ENCODE measurements around the gene VPS13D.
A peak's percentile ranks its signal among the peaks of the same experiment; 100 is the strongest.

VPS13D gene

DNA sequence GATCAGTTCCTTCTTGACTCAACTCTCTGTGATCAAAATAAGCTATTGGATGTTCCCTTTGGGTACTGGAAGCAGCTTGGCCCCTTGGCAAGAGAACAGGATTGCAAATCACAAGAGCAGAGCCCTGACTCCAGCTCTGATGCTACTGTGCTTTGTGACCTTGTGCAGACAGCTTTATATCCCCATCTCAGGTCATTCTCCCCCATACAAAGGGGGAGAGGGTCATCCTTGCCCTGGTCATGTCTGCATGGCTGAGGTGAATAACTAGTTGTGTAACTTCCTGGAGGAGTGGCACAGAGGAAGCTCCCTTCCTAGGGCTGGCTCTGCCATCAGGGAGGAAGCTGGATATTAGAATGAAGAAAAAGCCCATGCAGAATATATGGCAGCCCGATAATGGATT, 245.3 kb downstream of the VPS13D start:
- DNase-seq = no peak

DNA sequence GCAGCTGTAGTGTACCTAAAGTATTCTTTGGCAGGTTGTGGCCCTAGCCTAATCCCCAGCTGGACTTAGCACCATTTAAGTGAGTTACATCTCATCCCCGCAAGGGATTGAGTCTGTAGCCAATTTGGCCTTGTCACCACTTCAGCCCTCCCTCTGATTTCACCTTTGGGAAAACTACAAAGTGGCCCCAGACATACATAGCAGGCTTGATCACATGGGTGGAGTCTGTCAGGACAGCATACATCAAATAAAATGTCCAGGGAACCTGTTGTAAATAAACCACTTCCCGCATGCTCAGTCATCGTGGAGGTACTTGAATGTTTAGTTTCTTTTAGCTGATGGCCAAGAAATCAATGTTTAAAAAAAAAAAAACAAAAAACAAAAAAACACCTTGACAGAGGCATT, 245.7 kb downstream of the VPS13D start:
- no peak for DNase-seq

DNA sequence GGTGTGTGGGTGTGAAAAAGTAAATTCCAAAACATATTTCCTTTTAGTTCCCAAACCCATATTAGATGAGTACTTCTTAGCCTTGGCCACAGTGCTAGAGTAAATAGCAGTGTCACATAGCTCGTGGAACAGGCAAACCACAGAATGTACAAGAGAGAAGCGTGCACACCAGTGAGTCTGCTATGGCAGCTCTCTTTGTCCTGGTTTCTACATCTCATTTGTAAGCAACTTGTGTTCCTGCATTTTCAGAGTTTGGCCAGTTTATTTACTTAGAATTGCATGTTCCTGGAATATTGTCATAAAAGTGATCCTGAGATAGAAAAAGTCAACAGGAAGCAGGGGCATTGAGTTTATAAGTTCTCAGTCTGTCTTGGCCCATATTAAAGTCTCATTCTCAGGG, 246.1 kb downstream of the VPS13D start:
- DNase-seq = no peak

DNA sequence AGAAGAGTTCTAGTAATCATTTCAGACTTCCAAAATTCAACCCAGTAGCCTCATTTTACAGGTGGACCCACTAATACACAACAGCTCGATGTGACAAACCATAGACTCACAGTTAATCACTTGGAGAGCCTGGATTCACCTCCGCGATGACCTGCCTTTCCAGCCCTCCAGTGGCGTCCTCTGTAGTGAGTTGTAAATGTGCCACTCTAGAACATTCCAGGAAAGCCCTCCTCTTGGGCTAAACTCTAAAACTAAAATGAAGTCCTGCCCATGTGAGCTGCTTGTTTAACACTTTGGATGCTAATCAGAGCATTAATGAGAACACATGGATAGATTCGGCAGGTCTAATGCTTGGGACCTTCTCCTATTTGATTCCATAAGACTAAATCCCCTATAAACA, 247.5 kb downstream of the VPS13D start:
- no peak for DNase-seq

DNA sequence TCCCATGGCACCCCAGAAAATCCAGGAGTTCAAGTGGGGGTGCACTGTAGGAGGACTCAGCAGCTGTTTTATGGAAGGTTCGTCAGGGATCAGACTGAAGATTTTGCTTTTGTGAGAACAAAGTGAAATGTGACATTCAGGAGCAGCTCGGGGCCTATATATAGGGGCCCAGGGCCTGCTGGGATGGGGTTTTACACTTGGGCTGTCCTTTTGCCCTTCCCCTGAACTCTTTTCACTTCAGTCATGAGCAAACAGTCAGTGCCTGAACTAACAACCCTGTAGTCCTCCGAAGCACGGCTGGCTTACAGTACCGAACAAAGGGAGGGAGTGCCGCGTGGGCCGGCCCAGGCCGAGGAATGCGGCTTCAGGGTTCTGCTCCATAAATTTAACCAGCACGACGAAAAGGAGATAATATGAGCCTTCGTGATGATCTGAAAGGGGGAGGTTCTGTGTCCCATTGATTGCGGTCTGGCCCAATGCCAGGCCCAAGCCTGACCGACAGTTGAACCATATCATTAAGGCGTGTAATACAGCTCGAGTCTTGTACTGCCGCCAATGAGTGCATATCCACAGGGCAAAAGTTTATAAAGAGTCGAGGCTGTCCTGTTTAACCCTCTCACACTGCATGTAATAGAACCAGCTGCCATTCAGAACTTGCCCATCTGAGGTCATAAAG, 248.2 kb downstream of the VPS13D start:
- no peak for DNase-seq

DNA sequence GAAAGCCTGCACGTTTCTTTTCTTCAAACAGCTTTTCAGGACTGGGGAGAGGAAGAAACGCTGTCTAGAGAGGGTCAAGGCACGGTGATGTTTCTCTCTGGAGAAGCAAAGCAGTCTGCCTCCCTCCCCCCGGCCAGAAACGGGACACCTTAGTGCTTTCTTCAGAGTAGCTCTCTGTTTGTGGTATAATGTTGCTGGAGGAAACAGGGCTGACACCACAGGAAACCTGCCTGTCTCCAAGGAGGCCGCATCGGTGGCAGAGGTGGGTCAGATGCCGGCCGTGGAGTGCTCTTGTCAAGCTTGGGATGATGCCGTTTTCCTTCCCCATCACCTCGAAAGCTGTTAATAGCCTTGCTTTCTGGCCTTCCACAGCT, 248.8 kb downstream of the VPS13D start:
- DNase-seq = peak in 1 of 2 donors; percentile 24

DNA sequence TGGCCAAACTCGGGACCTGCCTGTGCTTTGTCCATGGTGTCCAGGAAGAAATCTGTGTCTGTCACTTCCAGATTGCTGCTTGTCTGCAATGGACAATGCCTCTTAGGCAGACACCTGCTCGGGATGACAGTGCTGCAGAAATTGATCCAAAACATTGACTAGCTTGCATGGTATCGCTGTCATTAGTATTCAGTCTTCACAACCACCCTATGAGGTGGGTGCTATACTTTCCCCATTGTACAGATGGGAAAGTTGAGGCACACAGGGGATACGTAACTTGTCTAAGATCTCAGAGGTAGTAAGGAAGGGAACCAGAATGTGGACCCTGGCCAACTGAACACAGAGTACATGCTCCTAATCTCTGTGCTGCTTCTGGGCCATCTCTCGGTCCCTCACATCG, 249.5 kb downstream of the VPS13D start:
- no peak for DNase-seq

DNA sequence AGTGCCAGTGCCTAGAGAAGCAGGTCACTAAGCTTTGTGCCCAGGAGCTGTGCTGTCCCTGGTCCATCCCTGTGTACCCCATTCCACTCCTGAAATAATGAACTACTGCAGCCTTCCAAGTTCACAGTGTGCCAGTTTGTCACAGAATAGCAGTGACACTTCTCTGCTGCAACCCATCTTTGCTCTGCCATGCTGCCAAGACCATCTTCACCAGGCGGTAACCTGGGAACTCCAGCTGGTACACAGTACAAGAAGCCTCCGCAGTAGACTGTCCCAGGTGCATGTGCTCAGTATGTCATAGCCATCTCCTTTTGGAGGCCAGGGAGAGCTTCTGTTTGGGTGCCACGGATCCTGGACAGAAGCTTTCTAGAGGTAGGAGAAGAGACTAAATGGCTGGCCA, 250.2 kb downstream of the VPS13D start:
- DNase-seq = no peak

DNA sequence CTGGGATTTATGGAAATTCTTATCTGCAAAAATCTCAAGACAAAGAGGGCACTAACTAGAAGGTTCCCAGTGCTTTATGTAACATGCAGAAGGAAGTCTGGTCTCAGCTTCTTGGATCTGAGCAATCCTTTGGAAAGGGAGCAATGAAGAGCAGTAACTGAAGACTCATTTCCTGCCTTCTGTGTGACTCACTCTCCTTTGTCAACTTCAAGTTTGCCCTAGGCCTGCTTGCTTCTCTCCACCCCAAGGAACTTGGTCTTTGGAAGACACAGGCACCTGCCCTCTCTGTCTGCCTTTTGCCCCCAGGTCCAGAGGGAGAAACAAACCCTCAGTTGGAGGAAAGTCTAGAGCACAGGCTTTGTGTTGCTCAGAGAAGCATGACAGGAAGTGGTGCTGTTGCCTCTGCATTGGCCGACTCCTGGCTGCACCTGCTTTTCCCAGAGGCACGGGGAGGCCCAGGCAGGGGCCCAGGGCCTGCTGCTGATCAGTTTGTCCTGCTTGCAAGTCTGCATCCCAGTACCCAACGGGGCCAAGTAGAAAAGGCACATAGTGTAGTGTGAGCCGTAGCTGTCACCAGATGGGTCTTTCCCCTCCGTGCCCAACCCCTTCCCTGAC, 251.0 kb downstream of the VPS13D start:
- DNase-seq = peak; percentile 26 to 30

DNA sequence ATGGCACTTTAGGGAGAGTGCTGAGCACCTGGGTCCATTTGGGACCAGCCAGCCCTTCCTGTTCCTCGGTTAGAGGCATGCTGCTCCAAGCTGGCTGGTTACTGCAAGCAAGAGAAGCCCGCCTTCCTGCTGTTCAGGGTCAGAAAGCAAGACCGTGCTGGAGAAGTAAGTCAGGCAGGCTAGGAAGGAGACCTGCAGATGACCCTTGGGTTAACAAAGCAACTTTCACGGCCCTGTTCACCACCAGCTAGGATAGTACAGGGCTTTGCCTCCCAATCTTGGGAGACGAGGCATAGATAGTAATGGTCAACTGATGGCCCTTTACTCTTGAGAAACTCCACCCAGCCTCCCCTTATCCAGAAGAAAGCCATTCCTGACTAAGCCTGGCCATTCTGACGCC, 252.1 kb downstream of the VPS13D start:
- DNase-seq = no peak

DNA sequence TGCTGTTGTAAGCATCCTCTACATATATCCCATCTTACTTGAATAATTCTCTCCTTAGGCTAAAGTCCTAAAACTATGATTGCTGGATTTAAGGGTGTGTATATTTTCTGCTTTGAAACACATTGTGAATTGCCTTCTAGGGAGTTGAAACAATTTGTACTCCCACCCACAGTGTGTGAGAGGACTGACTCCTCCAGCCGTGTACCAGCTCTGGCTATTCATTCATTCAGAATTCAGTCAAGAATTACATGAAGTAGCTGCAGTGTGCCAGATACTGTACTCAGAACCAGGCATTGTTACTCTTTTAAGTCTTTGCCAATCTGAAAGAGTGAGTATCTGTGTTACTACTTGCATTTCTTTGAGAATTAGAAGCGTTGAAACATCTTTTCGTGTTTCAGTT, 253.2 kb downstream of the VPS13D start:
- DNase-seq = no peak

DNA sequence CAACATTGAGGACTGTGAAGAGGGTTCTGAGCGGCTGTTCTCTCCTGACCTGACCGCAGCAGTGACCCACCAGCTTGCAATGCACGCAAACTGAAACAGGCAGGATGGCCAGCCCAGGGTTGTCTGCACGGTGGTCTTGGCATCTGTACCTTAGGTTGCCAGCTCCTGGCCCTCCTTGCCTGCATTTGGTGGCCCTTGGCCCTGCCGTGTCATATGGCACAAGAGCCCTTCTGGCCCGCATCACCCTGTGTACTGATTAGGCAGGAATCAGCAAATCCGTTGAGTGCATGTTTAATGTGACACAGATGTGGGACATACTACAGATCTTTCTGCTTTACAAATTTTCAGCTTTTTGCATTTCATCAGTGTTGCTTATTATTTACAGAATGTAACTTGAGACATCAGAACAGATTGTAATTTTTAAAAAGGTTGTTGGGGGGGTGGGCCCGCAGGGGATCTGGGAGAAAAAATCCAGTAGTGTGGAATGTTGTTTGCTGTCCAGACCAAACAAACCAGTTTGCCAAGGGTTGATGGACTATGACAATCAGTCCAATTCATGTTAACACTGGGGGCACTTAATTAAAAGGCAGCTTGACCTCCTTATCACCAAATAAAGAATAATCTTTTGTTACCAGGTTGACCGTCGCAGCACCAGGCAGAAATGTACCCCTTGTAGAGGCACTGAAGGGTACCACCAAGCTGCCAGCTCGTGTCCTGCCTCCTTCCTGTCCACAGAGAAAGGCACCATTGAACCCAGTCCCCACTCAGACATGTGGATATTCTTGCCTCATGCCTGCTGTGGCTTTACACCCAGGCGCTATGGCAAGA, 255.6 kb downstream of the VPS13D start:
- DNase-seq = no peak

DNA sequence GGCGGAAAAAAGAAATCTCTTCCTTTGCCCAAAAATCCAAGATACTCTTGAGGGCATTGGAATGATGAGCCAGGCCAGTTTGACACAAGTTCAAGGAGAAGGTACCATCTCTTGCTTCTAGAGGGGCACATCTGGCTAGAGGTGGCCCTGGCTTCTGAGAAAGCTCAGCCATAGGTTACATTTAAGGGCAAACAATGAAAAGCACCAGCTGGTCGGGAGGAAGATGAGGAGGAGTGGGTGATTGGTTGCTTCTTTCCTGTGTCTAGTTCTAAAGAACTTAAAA, 256.2 kb downstream of the VPS13D start:
- DNase-seq = no peak

DNA sequence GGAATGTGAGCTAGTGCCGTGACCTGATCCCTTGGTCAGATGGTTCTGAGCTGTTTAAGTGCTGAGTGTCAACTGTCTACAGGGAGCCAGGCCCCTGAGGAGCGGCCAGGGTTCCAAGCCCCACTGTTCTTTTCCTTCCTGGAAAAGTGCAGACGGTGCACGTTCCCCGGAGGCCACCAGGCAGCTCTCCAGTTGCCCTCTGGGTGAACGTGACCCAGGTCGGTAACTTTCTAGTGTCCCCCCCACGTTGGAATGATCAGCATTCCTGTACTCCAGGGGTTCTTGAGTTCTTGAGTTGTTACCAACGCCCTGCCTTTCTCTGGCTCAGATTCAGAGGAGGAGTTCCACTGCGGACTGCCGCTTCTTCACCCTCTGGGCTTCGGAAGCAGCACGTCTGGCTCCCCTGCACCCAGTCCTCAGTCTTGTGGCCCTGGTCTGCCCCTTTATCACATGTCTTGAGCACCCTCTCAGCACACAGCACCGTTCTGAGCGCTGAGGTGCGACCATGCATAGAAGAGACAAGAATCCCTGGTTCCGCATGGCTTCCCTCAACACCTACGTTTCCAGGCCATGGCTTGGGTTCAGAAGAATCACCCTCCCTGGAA, 256.7 kb downstream of the VPS13D start:
- DNase-seq = no peak

DNA sequence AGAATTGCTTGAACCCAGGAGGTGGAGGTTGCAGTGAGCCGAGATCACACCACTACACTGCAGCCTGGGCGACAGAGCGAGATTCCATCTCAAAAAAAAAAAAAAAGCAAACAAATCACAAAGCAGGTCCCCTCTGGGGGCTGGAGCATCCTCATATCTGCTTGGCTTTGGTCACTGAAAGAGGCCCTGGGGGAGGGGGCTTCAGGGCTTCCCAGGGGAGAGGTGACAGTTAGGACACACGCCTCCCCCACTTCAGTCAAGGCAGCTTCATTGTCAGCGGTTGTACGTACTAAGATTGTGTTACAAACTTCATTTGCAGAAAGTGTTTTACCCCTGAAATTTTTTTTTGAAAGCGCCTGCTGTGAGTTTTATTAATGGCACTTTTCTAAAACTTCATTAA, 257.7 kb downstream of the VPS13D start:
- DNase-seq = no peak

DNA sequence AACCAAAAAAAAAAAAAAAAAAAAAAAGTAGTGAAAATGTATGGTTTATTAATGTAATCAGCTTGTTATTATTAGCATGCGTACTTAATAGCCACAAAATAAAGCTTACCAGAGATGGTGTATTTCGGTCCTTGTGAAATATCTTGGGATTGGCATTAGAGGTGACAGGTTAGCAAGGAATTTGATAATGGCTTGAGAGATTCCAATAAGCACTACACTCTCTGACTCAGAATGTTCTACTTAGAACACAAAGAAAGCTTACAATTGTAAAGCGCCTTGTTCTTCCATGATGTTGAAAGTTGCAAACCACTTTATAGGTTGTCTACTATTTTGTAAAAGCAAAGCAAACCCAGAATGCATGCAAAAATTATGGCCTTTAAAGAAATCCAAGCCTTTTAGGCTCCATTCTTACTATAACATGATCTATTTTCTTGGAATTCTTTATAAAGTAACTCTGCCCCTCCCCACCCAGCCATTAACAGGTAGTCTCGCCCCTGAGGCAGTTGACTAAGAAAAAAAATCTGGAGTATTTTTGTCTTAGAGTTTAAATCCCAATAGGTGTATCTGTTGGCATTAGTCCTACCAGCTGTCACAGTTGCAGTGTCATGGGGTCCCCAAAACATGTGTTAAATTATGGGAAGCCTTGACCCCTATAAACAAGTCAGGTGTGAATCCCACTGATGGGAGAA, 259.0 kb downstream of the VPS13D start:
- DNase-seq = no peak

DNA sequence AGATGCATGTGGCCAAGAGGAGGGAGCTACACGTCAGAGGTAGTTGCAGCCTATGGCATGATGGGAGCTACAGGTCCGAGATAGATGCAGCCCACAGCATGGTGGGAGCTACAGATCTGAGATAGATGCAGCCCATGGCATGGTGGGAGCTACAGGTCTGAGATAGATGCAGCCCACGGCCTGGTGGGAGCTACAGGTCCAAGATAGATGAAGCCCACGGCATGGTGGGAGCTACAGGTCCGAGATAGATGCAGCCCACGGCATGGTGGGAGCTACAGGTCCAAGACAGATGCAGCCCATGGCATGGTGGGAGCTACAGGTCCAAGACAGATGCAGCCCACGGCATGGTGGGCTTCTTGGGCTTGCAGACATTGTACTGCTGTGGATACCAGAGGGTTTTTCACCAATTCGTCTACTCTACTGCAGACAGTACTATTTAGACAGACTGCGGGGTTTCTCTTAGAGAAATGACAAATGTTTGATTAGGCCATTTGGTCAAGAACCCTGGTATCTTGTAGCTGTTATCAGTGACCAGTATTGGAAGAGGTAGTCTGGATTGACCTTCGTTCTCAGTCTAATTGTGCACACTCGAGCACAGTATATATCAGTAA, 260.8 kb downstream of the VPS13D start:
- no peak for DNase-seq

DNA sequence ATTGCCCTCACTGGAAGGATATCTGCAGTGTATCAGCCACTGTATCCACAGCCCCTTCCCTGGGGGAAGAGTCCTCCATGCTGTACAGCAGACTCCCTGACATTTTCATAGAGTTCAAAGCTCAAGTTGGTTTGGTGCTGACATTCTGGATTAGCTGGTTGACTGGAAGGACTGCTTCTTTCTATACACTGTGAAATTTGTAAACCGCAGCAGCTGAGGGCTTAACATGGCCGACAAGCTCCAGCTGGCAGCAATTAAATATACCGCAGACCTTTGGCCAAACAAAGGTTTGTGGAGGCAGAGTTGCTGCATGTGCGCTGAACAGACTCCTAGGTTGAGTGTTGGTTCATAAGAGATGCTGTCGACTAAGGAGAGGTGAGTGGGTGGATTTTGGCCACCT, 261.8 kb downstream of the VPS13D start:
- DNase-seq = no peak

DNA sequence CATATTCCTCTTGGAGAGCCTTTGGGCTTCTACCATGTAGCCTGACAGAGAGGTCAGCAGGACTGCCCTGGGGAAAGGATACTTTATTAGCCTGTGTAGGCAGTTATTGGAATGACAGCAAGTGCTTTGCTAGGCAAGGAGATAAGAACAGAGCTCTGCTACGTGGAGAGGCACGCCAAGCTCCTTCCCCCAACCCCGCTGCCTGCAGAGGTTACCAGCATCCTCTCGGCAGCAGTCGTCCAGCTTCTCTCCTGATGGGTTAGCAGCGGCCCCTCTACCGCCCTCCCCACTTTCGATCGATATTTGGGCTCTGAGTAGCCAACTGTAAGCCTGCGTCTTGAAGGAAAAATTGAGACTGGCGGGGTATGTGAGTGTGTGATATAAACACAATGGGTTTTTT, 265.9 kb downstream of the VPS13D start:
- no peak for DNase-seq

DNA sequence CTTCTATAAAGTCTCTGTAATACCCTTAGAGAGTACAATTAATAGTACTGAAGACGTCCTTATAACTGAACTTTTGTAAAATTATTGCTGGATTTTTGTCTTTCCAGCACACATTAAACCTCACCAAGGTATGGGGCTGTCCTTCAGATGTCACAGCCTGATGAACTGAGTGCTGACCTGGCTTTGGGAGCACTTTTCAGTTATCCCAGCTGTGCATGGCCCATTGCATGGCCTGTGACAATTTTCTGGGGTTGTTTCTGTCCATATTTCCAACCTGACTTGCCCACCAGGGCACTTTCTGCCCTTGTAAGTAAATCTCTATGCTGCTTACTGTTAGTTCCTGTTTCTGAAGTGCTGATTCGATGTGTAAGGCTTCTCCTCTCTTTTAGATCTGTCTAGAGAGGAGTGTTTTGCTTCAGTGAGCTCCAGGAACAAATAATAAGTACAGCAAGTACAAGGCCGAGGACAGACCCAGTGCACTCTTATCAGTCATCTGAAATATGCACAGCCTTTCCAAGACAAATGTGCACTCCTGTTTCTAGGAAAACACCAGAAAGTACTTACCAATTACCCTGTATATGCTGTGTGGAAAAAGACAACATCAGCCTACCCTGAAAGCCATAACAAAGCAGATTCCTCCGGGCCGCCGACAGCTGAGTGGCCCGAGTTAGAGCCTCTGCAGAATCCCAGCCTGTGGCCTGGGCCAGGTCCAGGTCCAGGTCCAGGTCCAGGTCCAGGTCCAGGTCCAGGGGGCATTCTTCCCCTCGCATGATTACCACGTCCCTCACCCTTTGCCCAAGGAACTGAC, 266.5 kb downstream of the VPS13D start:
- DNase-seq = no peak

DNA sequence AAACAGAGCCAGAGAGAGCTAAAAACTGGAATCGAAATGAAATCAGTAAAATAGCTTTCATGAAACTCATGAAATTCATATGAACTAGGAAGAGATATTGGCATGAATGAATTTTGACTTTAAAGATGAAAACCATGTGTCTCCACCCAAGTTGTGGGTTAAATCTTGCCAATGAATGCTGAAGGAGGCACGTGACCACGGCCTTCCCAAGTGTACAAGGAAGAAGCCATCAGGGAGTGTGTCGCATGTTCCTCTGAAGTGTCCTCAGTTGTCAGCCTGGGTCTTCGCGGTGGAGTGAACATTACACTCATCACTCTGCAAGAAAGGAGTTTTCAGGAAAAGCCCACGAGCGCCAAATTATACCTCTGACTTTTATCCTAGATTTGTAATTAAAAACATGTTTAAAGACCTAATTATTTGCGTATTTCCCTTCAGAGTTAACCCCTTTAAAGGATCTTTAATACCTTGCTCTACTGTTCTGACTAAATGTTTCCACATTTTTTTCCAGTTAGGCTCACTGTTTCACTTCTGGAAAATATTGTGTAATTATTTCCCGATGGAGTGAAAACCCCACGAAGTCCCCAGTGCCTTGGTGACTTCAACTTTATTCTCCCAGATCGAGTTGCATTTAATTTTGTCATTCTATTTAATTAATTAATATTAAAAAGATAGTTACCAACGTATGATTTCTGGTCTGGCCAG, 269.9 kb downstream of the VPS13D start:
- no peak for DNase-seq

All from stimulated activated CD4-positive, alpha-beta T cell treated with anti-CD3 and anti-CD28 coated beads, Interleukin-2, amount 100 ng/mL, for 24 hours (primary cell).